Kidney tubule cell (primary cell): ENCODE measurements around the gene ENOSF1.
"Not testable (repeated sequence)": the region's sequence is repeated elsewhere in the genome, so short reads cannot be mapped to it uniquely, and the experiment has no call there.

Experiments used
- DNase-seq: peaks from one replicate; pipeline ENCODE4 v3.0.0-alpha.2; 2018; ENCODE audit warnings: low spot score

ENOSF1 gene

DNA sequence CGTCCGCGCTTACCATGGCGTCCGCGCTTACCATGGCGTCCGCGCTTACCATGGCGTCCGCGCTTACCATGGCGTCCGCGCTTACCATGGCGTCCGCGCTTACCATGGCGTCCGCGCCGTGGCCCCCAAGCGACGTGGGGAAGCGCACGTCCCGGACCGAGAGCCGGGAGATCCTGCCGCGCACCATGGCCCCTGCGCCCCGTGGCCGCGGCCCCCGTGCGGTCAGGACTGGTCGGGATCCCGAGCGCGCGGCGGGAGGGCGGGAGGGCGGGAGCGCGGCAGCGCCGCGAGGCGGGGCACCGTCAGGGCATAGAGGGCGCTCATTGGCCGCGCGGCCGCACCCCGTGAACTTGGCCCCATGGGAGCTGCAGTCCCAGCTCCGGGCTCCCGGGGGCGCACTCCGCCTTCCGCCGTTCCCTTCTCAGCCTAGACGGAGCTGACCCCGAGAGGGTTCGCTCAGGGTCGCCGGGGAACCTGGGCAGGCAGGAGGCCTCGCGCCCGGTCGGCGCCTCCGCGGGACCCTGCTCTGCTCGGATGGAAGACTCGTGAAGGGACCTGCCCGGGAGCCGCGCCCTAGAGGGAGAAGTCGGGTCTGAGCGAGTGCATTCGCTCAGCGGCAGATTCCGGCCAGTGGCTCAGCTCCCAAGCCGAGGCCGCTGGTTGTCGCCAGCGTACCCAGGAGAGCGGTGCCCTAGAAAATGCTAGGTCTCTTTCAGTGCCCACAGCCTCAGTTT, at the start of gene ENOSF1:
TSS of gene ENOSF1 (minus strand) at position 230 of the 734 bp plus-strand sequence. CDS start at position 187, 43 bp downstream.
- DNase-seq = peak; percentile 90

DNA sequence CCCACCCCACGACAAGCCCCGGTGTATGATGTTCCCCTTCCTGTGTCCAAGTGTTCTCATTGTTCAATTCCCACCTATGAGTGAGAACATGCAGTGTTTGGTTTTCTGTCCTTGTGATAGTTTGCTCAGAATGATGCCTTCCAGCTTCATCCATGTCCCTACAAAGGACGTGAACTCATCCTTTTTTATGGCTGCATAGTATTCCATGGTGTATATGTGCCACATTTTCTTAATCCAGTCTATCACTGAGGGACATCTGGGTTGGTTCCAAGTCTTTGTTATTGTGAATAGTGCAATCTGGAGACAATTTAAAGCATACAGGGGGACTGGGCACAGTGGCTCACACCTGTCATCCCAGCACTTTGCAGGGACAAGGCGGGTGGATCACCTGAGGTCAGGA, 47.4 kb upstream of the ENOSF1 start:
- not testable (repeated sequence) for DNase-seq

- no peak for DNase-seq
Measured at GRCh38 chr18:755506-755905, 43.1 kb upstream of the ENOSF1 start.

DNA sequence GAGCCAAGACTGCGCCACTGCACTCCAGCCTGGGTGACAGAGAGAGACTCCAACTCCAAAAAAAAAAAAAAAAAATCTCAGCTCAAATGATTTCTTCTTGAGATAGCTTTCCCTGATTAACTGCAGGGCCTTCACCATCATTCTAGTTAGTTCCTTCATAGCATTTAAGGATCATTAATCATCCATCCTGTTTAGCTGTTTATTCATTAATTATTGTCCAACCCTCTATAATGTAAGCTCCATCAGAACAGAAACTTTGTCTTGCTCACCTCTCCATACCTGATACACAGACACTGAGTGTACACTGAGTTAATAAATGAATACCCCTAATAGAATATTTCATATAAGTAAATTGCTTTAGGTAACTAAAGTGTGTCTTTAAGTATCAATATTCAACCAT, 42.2 kb upstream of the ENOSF1 start:
- DNase-seq = peak; percentile 61

GRCh38 chr18:750456-750855, 38.0 kb upstream of the ENOSF1 start:
- DNase-seq = no peak

DNA sequence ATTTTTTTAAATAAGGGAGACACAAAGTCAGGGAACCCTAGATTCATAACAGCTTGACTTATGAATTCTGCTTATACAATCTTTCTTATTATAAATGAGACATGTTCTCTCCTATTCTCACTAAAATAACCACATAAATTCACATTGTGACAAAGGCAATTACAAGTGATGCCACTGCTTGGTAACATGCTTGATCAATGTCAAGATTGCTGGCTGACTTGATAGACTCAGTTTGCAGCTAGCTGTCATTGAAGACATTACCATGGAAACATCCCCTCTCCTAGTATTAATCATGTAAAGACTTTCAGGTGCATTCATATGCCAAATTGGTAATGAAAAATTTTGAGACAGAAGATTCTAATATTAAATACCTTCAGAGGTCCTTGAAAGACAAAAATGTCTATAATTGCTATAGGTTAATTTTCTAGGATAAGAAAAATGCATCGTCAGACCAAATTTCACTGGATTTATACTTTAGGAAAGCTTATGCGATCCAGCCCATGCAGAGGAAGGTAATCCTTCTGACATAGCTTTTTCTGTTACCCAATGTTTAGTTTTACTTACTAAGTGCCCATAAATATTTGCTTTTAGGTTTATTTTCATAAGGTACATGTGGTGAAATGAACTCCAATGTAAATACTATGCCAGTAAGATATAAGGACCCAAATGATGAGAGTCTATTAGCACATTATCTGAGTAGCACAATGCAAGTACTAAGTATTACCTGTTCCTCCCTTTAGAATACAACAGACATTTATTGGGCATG, 32.6 kb upstream of the ENOSF1 start:
- no peak for DNase-seq

- peak; percentile 55 for DNase-seq
Measured at GRCh38 chr18:741931-742512, 29.6 kb upstream of the ENOSF1 start.

DNA sequence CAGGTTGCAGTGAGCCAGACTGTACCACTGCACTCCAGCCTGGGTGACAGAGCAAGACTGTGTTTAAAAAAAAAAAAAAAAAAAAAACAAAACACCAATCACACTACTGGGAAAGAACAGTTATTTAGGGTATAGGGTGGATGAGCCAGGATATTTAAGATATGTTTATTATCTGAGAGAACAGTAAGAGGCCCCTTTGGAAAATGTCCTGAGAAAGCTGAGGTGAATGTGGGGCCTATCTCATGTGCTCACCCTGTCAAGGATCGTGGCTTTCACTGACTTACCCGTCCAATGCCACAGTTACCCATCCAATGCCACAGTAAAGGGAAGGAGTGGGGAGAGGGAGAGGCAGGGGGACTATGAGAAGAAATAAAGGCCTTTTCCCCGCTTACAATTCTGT, 19.9 kb upstream of the ENOSF1 start:
- no peak for DNase-seq

DNA sequence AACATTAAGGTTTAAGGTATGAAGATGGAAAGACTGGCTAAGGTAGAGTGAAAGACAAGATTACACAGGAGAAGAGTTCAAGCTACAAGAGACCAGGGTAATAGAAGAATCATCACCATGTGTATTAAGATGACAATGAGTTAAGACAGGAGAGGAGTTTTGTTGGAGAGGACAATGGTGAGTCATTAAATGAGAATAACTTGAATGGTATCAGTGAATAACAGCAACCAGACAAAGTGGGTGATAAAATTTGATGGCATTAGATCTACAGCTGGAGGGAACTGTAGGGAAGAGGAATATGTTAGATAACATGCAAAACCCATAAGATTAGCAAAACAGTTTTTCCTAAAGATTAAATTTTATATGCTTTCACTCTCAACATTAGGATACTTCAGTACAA, 18.8 kb upstream of the ENOSF1 start:
- no peak for DNase-seq

GRCh38 chr18:730692-731091, 18.3 kb upstream of the ENOSF1 start:
- no peak for DNase-seq

DNA sequence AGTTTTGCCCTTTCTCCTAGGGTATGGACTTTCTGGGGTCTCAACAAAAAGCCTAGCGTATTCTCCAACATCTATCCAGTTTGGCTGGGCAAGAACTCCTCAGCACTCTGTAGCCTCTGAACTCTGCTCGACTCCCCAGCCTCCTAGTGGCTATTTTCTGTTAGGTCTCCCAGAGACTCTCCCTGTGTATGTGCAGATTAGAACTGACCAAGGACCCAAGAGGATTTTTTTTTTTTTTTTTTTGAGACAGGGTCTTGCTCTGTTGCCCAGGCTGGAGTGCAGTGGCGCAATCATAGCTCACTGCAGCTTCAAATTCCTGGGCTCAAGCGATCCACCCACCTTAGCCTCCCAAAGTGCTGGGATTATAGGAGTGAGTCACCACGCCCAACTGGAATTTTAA, 17.7 kb upstream of the ENOSF1 start:
- DNase-seq = not testable (repeated sequence)

DNA sequence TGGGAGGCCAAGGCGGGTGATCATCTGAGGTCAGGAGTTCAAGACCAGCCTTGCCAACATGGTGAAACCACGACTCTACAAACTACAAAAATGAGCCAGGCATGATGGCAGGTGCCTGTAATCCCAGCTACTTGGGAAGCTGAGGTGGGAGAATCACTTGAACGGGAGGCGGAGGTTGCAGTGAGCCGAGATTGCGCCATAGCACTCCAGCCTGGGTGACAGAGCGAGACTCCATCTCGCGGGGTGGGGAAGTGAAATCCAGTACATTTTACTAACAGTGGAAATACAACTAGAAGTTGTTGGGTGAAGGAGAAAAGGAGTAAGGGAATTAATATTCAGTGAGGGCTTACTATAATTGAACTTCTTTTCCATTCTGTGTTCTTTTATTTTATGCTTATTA, 13.2 kb upstream of the ENOSF1 start:
- no peak for DNase-seq

DNA sequence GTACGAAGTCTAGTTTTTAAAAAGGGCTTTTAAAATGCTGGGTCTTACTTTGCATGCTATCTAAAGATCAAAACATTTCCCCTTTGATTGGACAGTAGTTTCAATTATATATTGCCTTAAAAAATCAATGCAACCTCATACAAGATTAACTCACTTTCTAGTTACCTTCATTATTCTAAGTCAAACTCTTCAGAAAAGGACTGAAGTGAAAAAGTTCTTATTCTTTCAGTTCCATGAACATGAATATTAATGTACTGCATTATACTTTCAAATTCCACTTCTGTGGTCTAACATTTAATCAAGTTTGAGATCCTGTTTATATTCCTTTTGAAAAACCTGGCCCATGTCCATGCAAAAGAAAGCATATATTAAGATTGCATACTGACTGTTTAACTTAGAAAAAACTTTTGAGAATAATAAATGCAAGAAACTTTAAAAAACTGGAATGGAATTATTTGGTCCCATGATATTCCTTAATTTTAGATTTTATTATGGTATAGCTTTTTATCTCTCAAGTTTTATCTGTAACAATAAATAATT, 11.2 kb upstream of the ENOSF1 start:
- no peak for DNase-seq

GRCh38 chr18:717003-717402, 4.6 kb upstream of the ENOSF1 start:
- no peak for DNase-seq

- DNase-seq = no peak
Measured at GRCh38 chr18:715626-716025, 3.2 kb upstream of the ENOSF1 start.

DNA sequence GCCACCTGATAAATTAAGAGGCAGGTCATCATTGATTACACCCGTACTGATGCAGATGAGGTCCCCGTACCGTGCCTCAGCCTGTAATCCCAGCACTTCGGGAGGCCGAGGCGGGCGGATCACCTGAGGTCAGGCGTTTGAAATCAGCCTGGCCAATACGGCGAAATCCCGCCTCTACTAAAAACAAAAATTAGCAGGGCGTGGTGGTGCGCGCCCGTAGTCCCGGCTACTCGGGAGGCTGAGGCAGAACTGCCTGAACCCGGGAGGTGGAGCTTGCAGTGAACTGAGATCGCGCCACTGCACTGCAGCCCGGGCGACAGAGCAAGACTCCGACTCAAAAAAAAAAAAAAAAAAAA, 683 bp upstream of the ENOSF1 start:
- no peak for DNase-seq

GRCh38 chr18:711657-712400, 601 bp downstream of the ENOSF1 start:
- peak; percentile 84 for DNase-seq

GRCh38 chr18:711310-711656, 1.1 kb downstream of the ENOSF1 start:
- peak; percentile 20 for DNase-seq

DNA sequence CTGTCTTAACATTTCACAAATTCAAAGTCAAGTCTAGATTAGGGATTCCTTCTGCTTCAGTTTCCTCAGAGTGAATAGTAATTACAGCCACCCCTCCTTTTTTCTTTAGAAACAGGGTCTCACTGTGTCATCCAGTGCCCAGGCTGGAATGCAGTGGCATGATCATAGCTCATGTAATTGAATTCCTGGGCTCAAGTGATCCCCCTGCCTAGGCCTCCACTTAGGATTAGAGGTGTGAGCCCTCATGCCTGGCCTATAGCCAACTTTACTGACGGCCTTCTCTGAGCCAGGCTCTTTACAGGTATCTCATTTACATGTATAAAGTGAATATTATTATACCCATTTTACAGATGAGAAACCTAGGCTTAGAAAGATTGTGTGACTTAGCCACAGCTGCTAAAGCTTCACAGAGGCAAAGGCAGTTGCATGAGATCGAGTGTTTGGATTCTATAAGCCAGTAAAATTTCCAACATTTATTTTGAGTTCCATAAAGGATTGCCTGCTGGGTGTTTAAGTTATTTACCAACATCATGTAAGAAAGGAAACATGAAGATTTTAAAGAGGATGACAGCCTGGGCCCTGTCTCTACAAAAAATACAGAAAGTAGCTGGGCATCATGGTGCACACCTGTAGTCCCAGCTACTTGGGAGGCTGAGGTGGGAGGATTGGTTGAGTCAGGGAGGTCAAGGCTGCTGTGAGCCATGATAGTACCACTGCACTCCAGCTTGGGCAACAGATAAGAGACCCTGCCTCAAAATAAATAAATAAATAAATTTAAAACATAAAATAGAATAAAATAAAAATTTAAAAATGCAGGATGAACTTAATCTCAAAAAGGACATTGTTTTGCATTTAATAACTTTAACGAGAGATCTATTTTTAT, 1.8 kb downstream of the ENOSF1 start:
- peak; percentile 29 for DNase-seq

- no peak for DNase-seq
Measured at GRCh38 chr18:709771-710170, 2.7 kb downstream of the ENOSF1 start.

DNA sequence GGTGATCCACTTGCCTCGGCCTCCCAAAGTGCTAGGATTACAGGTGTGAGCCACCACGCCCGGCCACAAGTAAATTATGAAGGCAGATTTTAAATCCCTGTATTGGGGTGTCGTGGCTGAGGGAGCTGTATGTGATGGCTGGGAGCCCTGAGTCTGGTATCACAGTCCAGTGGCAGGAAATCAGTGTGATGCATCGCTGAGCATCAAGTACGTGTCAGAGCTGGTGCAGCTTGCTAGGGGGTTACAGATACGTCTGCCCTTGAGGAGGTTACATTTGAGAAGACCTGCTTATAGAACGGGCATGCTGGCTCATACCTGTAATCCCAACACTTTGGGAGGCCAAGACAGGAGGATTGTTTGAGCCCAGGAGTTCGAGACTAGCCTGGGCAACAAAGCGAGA, 4.3 kb downstream of the ENOSF1 start:
- DNase-seq = peak; percentile 54
